ENCODE measurements around the gene PLIN4.
"Not testable (repeated sequence)": the region's sequence is repeated elsewhere in the genome, so short reads cannot be mapped to it uniquely, and the experiment has no call there.

PLIN4 gene

DNA sequence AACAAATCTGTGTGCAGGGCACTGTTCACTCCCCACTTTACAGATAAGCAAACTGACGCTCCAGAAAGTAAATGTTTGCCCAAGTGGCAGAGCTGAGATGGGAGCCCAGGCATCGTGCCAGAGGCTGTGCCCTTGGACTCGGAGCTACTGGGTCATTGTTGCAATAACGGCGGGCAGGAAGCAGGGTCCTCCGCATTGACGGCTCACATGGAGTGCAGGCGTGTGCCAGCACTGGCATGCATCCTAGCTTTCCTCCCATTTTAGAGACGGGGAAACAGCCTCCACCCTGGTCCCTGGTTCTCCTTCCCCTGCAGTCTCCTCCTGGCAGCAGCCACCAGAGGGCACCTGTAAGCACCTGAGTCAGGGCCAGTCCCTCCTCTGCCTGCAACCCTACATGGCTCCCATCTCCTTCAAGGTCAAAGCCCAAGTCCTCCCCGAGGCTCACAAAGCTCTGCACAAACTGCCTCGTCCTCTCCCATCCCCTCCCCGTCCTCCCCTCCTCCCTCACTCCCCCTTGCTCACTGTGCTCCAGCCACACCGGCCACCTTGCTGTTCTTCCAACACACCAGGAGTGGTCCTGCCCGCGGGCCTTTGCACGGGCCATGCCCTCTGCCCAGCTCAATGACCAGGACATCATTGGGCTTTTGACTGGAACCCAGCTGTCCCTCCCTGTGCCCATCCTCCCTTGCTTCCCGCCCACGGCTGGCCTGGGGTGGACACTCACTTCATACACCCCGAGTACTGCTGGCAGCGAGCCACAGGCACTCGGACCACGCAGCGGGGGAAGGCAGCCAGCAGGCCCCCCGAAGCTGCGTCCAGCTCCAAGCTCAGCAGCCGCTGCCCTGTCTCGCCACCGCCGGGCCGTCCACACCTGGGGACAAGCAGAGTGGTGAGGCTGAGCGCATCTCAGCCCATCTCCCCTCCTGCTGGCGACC, 29.3 kb upstream of the PLIN4 start:
- peak; percentile 5 for DNase-seq

DNA sequence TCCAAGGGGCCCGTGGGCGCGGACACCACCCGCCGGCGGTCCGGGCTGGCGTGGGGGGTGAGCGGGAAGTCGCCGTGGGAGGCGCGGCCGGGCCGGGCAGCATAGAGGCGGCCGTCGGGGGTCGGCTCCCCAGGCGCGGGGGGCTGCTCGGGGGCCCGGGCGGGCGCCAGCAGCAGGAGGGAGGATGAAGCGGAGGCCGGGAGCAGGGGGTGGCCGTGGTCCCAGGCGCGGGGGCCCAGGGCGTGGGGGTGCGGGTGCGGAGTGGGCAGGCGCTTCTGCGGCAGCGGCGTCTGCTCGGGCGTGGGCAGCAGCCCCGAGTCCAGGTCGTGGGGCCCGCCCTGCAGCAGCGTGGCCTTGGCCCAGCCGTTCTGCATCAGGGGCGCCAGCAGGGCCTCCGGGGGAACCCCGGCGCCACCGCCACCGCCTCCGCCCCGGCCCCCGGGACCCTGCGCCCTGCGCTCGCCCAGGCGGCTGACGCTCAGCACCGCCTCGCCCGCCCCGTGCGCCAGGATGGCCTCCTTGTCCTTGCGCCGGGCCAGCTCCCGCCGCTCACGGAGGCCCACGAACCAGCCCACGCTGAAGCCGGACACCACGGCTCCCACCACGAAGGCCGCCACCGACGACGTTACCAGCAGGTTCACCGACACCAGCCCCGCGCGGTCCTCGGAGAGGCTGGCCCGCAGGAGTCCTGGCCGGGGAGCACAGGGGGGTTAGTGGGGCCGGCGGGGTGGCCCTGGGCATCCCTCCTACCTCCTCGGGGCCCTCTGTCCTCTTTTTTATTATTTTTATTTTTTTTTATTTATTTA, 25.8 kb upstream of the PLIN4 start:
- no peak for DNase-seq

DNA sequence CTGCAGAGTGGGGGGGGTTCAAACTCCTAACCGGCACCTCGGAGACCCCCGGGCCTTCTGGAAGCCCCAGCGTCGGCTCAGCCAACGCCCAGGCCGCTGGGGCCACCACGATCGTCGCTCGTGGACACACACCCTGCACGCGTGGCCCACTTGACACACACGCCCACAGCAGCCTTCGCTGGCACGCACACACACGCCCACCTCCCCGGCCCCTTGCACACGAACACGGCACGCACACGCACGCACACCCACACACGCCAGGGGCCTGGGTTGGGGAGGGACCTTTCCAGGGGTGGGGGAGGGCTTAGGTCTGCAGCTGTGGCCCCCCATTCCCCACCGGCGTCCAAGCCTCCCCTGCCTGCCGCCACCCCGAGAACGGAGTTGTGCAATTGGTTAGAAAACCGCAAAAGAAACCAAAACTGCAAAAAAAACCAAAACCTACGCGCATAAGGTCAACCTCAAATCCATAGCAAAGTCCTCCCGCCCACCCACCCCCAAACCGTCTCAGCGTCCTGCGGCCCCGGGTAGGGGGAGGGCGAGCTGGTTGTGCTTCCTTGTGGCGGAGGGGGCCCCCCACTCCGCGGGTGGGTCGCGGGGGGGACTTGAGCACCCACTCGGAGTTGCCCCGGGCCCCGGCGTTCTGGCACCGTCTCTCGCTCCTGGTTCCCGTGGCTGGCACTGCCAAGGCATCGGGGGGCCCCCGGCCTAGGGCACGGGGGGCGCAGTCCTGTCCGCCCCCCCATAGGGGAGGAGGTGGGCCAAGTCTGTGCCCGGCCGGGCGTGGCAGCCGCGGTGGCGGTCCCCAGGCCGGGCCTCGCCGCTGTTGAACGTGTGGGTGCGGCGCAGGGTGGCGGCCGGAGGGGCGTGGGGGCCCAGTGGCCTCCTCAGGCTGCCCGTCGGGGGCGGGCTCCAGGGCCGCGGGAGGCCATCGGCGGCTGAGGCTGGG, 24.9 kb upstream of the PLIN4 start:
- DNase-seq, result no peak

DNA sequence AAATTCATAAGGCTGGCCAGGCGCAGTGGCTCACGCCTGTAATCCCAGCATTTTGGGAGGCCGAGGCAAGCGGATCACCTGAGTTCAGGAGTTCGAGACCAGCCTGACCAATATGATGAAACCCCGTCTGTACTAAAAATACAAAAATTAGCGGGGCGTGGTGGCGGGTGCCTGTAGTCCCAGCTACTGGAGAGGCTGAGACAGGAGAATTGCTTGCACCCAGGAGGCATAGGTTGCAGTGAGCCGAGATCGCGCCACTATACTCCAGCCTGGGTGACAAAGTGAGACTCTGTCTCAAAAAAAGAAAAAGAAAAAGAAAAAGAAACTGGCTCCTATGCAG, 23.5 kb upstream of the PLIN4 start:
- not testable (repeated sequence) for DNase-seq

DNA sequence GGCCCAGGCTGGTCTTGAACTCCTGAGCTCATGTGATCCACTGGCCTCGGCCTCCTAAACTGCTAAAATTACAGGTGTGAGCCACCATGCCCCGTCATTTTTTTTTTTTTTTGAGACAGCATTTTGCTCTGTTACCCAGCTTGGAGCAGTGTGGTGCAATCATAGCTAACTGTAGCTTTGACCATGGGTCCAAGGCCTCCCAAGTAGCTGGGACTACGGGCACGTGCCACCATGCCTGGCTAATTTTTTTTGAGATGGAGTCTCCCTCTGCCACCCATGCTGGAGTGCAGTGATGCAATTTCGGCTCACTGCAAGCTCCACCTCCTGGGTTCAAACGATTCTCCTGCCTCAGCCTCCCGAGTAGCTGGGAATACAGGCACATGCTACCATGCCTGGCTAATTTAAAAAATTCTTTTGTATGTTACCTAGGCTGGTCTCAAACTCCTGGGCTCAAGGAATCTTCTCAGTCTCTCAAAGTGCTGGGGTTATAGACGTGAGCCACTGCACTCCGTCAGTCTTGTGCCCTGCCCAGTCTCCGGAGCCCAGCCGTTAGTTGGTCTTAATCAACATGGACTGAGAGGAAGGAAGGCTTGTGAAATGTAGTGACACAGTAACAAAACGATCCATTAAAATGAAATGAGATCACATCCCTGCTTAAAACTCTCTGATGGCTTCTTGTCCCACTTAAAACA, 23.0 kb upstream of the PLIN4 start:
- DNase-seq, result no peak

DNA sequence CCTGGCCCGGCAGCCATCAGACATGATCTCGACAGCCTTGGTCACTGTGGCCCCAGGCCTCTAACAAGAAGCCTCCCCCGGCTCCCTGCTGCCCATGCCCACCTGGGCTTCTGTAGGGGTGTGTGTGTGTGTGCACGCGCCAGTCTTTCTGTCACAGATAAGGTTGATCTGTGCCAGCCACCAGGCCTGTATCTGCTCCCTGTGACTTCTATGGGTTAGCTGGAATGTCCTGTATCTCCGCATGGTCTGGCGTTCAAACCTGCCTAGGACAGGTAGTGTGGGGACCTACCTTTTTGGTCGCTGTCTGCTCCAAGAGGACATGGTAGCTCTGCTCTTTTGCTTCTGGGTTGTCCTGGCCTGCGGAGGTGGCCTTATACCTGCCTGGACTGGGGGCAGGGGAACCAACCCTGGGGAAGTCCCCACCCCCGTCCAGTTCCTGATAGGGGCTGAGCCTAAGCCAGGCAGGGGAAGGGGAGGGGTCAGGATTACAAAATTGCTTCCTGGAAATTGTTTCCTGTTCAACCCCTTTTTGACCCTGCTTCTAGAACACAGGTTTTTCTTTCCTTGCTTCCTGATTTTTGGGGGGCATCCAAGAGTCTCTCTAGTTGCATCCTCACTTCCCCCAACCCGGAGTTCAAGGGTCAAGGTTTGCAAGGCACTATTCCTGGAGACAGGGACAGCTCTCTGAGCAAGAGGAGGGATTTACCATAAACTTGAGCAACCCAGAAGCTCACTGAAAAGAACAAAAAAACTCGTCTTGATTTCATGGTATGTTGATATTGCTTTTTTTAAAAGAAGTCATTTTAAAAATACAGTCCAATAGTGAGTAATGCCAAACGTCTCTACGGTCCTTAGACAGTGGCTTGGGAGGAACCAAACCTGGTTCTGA, 21.7 kb upstream of the PLIN4 start, which contains the start of gene LRG1:
LRG1 (minus strand) TSS at position 344 of the 889 bp plus-strand sequence; CDS start at position 321, 23 bp downstream.
- no peak for DNase-seq

DNA sequence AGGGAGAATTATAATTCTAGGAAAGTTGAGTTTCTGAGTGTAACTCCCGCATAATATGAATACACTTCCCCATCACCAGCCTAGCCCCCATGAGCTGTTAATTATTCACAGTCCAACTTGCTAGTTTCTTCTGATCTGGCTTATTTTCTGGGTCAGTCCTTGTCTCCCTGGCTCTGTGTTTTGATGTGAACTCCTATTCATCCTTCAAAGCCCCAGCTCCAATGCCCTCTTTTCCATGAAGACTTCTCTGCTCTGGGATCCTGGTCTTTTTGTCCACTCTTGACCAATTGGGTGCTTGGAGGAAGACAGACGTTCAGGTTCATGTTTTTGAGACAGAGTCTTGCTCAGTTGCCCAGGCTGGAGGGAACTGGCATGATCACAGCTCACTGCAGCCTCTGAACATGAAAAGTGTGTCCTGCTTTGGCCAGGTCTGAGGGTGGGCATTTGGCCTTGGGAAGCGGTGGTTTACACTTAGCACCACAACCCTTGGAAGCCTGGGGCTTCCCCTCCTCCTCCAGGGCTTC, 20.9 kb upstream of the PLIN4 start:
- no peak for DNase-seq

DNA sequence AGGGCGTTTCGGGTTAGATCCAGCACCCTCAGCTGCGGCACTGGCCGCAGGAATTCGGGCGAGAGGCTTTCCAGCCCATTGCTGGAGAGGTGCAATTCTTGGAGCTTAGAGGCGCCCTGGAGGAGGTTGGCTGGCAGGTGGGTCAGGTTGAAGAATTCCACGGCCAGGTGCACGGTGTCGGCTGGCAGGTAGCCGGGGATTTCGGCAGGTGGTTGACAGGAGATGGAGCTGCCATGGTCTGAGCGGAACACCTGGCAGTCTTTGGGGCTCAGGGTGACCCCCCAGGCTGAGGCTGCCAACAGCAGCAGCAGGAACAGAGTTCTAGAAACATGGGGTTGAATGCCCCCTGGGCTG, 20.3 kb upstream of the PLIN4 start:
- no peak for DNase-seq

DNA sequence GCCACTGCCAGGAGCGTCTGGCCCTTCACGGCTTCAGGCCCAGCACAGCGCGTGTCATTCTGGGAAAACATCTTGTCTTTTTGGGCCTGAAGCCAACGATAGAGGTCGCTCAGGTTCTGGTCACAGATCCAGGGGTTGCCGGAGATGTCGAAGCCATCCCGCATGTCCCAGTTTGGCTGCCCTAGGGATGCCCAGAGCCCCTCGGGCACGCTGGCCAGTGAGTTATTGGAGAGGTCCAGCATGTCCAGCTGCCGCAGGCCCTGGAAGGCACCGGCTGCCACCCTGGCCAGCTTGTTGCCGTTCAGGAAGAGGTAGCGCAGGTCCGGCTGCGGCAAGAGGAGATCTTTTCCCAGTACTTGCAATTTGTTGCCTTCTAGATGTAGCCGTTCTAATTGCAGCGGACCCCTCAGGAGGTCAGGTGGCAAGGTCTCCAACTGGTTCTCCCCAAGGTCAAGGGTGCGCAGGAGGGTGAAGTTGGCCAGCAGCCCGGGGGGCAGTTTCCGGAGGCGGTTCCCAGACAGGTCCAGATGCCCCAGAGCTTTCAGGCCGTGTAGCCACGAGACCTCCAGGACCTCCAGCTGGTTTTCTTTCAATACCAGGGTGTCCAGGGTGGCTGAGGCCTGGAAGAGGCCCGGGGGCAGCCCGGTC, 19.8 kb upstream of the PLIN4 start:
- no peak for DNase-seq

DNA sequence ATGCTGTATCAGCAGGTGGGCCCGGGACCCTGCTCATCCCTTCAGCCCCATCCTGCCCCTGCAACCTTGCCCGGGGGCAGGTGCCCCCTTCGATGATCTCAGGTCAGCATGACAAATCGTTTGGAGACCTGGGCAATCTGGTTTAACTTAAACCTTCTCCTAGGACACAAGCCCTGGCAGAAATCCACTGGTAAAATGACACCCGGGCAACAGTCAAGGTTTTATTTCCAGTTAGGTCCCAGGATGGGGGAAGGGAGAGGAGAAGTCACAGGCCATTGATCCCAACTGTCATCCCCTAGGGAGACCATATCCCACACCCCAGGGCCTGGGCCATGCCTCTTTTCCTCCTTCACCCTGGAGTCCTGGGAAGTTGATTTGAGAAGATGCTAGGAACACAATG, 18.5 kb upstream of the PLIN4 start:
- DNase-seq, result no peak

DNA sequence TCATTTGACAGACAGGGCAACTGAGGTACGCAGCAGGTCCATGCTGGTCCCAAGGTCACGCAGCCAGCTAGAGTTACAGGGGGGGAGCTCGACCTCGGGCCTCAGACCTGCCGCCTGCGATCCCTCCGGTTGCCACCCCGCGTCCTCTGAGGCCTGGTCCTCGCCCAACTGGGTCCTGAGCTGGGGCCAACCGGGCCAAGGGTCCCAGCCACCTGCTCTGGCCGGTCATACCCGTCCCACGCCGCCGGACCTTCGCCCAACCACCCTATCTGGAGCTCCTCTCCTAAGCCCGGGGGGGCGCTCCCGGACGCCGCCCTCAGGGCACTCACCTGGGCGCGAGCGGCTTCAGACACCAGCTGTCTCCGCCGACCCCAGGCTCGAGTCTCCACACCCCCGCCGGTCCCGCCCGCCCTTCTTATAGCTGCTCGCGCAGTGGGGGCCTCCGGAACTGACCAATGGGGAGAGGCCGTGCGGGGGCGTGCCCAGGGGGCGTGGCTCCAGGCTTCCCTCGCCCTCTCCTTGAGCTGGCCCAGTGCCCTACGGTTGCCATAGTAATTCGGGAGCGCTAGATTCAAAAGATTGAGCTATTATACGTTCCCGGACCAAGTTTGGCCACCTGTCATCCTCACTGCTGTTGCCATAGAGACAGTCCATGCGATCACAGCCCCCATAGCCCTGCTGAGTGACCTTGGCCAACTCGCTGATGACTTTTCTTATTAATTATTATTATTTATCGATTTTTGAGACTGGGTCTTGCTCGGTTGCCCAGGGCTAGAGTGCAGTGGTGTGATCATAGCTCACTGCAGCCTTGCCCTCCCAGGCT, 16.8 kb upstream of the PLIN4 start, which contains the start of gene PLIN5:
PLIN5 (minus strand) TSS at position 389 of the 823 bp plus-strand sequence. CDS start 1,150 bp downstream, outside the sequence.
- DNase-seq, result peak; percentile 52

DNA sequence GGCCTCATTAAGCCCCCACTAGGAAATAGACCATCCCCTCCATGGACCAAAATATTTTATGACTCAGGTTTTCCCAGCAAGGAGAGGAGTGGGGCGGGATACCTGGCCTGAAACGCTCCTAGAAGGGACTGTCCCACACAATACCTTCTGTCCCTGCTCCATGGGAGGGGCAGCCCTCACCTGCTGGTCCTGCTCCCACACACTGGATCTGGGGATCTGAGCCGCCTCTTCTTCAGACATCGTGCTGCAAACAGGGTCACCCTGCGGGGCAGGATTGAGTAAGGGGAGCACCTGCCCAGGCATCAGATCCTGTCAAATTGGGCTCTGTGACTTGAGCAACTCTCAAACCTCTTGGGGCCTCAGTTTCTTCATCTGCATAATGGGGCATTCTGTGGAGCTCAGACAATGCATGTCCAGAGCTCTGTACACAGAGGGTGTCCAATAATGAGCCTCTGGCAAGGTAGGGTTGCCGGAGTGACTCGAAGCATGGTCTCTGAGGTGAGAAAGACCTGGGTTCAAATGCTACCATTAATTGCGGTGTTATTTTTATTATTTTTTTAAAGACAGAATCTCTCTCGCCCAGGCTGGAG, 15.6 kb upstream of the PLIN4 start:
- DNase-seq, result no peak

DNA sequence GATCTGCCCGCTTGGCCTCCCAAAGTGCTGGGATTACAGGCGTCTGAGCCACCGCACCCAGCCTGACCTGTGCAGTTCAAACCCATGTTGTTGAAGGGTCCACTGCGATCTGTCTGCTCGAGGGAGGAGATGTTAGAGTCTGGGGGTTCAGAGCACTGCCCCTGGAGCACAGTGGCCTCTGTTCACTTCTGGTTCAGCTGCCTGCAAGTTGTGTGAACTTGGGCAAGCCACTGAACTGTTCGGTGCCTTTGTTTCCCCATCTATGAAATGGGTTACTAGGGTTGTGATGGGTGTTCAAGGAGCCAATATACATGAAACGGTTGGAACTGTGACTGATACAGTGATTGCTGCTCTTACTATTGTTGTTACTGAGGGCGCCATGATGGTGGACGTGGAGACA, 15.0 kb upstream of the PLIN4 start:
- DNase-seq, result no peak

DNA sequence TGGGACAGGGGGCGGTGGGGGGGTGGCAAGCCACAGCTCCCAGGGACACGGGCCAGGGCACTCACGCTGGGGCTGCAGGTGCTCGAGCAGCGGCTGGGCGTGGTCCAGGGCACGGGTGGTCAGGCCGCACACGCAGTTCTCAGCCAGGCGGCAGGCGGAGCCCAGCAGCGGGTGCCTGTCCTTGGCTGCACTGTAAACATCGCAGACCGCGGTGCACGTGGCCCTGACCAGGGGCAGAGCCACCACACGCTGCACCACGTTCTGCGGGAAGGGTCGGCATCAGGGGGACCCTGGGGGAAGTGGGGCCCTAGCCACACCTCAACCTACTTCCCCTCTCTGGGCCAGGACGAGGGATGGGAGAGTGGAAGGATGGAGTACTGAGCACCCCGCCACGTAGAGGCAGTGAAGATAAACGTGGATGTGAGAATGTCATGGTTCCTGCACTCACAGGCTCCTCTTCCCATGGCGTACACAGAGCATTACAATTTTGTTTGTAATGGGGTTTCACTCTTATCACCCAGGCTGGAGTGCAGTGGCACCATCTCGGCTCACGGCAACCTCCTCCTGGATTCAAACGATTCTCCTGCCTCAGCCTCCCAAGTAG, 13.4 kb upstream of the PLIN4 start:
- DNase-seq, result no peak

DNA sequence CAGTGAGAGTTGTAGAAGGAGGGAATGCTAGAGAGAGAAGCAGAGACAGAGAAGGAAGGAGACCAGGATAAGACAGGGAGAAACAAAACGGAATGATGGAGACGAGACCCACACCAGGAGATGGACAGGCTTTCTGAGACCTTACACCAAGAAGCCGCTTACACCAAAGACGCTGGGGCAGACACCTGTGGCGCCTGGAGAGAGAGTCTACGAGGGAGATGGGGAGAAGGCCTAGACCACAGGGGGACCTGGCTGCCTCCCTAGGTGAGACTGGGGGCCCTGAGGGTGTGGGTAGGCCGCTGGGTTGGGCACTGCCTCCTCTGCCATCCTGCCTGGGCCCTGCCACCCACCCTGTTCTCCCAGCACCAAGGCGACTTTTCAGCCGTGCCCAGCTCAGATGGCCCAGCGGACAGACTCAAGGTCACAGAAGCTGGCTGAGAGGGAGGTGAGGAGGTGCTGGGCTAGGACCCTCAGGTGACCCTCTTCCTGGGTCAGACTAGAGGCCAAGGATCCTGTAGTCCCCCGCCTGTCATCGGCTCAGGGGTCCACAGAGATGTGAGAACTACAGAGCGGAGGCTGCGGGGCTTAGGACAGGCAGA, 11.7 kb upstream of the PLIN4 start:
- DNase-seq, result no peak

DNA sequence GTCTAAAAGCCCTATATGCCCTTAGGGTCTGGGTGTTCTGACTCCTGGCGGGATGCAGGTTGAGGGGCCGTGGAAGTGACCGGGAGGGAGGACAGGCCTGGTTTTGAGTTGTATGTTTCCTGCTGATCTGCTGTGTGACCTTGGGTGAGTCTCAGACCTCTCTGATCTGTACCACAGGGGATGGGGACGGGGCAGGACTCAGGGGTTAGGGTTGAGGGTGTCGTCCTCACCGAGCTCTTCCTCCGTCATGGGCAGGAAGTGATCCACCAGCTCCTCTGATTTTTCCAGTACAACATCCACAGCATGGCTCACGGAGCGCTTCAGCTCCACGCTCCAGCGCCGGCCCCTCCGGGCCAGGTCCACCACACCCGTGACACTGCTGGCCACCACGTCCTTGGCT, 10.6 kb upstream of the PLIN4 start:
- DNase-seq, result no peak

DNA sequence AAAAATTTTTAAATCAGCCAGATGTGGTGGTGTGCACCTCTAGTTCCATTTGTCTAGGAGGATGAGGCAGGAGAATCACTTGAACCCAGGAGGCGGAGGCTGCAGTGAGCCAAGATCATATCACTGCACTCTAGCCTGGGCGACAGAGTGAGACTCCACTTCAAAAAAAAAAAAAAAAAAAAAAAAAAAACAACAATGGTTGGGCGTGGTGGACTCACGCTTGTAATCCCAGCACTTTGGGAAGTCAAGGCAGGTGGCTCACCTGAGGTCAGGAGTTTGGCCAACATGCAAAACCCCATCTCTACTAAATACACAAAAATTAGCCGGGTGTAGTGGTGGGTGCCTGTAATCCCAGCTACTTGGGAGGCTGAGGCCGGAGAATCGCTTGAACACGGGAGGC, 9.1 kb upstream of the PLIN4 start:
- not testable (repeated sequence) for DNase-seq

DNA sequence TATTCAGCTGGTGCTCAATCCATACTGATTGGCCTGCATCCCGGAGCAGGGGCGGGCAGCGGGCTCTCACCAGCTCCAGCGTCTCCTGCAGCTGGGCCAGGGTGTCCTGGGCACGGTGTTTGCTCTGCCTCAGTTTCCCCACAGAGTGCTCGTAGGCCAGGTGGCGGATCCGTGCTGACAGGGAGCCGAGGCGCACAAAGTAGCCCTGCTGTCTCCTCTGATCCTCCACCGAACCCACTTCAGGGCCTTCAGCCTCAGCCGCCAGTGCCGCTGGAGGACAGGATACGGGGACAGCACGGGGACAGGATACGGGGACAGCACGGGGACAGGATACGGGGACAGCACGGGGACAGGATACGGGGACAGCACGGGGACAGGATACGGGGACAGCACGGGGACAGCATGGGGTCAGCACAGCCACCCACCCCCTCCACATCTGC, 7.3 kb upstream of the PLIN4 start:
- no peak for DNase-seq

Measured in CD4-positive, alpha-beta T cell treated with Interleukin-6 for 4 hours (primary cell).